Right lobe of liver (tissue), 6 donors: ENCODE results near the gene CNOT2. TPM values are rescaled to one million over a fixed set of nuclear protein-coding genes. Genes with fewer than 3 reads are reported as not detected.

Experiments used
- ATAC-seq, 4 donors: fragments of 200-7000 bp; cut with Tn5 transposase; one replicate each; pipeline ENCODE4 v1.9.1; 2020; ENCODE audit warnings: mild to moderate bottlenecking in 4 of 4, moderate library complexity in 4 of 4
- DNase-seq, 3 donors: peaks; one replicate each; pipeline ENCODE4 v3.0.0-alpha.2; 2020
- H3K27ac ChIP-seq, 3 donors: fragments of 200-600 bp; one replicate each; pipeline ENCODE4 v1.8.0; 2022
- H3K27me3 ChIP-seq, 2 donors: fragments of 200-600 bp; one replicate each; pipeline ENCODE4 v1.8.0; 2022
- H3K36me3 ChIP-seq, 4 donors: fragments of 200-600 bp; sonication (generic) in 1 of 4; one replicate each; pipeline versions ENCODE4 v1.5.1 to v1.8.0; 2017 to 2022; ENCODE audit warnings: control low read depth in 1 of 4
- H3K4me1 ChIP-seq, 4 donors: fragments of 200-600 bp; sonication (generic) in 1 of 4; one replicate each; pipeline versions ENCODE4 v1.5.1 to v1.8.0; 2017 to 2022; ENCODE audit warnings: control low read depth in 1 of 4
- H3K4me3 ChIP-seq, 3 donors: fragments of 200-600 bp; one replicate each; pipeline ENCODE4 v1.8.0; 2022
- H3K9me3 ChIP-seq, 4 donors: fragments of 200-600 bp; sonication (generic) in 1 of 4; one replicate each; pipeline versions ENCODE4 v1.5.1 to v1.8.0; 2017 to 2022; ENCODE audit warnings: control low read depth in 1 of 4
- POLR2A ChIP-seq: fragments of 450-650 bp; IDR thresholded peaks from one replicate; pipeline ENCODE4 v1.6.1; 2017; ENCODE audit warnings: antibody characterized with exemption, mild to moderate bottlenecking
- WGBS: methylation state at CpG from one replicate; pipeline ENCODE4 v1.1.6; 2018; ENCODE audit warnings: low coverage, low lambda C conversion rate; ENCODE audit not compliant: insufficient coverage; ENCODE audit errors: missing lambda C conversion rate; 5-methylcytosine and 5-hydroxymethylcytosine counted together
- intact Hi-C, 2 donors: fragments of 100-400 bp; cut with DNase I; formaldehyde crosslinking; loops; one replicate each; pipeline versions ENCODE4 v1.11.2 to v1.14.1; 2022
- total RNA-seq, 6 experiments: library from RNA; depleted of rRNA in 2 of 6; stranded (reverse); fragments of >200 nt in 2 of 6; fragmentation: NEBNext Ultra II Directional in 3 of 6; extraction: Animal tissue kit (Norgen Biotek cat#: 25700) in 3 of 6; gene quantifications; one replicate each; pipeline versions ENCODE4 v1.1.0 to v1.2.4, GENCODE V29; 2016 to 2023
- TF ChIP-seq, protein P1 (sequence below), 4 donors: fragments of 200-600 bp in 3 of 4; fragments of 450-650 bp in 1 of 4; IDR thresholded peaks; one replicate each; pipeline versions ENCODE4 v1.5.1 to v1.8.0; 2016 to 2022; ENCODE audit warnings: antibody characterized with exemption in 4 of 4, mild to moderate bottlenecking in 2 of 4
- donor health status: DM: no; HTN: yes; CAD: no.
- donor health status: DM: no; HTN: no; CAD: no.
- donor health status: DM: no; HTN: no; CAD: no.
- donor health status: DM: no; HTN: yes; CAD: no.
- donor health status: DM: no; HTN: yes; CAD: no.

Gene CNOT2
- total RNA-seq, 6 experiments from 2014 or later = 24.6 to 65.9 (median 35.4) TPM

DNA sequence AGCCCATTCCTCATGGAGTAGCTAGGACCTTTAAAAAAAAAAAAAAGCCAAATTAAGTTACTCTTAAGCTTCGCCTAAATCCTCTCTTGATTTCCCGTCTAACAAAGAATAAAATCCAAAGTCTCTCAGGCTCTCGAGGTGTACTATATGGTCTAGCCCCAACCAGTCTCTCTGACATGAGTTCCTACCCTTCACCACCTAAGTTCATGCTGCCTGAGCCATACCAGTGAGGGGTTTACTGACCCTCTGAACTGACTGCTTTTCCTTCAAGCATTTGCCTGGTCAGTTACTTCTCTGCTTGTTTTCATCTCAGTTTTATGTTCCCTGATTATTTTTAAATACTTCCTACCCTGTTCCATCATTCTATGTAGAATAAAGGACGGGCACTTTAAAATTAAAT, 64.6 kb downstream of the CNOT2 start:
- H3K27ac ChIP-seq = no peak overlapping the region
- no peak for DNase-seq
- no peaks in the 10 kb centered on the region for H3K4me1 ChIP-seq
- TF ChIP-seq POLR2A = no peak
- TF ChIP-seq, protein P1, sequence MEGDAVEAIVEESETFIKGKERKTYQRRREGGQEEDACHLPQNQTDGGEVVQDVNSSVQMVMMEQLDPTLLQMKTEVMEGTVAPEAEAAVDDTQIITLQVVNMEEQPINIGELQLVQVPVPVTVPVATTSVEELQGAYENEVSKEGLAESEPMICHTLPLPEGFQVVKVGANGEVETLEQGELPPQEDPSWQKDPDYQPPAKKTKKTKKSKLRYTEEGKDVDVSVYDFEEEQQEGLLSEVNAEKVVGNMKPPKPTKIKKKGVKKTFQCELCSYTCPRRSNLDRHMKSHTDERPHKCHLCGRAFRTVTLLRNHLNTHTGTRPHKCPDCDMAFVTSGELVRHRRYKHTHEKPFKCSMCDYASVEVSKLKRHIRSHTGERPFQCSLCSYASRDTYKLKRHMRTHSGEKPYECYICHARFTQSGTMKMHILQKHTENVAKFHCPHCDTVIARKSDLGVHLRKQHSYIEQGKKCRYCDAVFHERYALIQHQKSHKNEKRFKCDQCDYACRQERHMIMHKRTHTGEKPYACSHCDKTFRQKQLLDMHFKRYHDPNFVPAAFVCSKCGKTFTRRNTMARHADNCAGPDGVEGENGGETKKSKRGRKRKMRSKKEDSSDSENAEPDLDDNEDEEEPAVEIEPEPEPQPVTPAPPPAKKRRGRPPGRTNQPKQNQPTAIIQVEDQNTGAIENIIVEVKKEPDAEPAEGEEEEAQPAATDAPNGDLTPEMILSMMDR (IDR thresholded peaks at IDR 0.05) = no peak
- ATAC-seq = no peak
- WGBS = 86% methylated on average over 4 of the region's 4 CpGs
- H3K36me3 ChIP-seq = no peaks in the 10 kb centered on the region
- H3K9me3 ChIP-seq = no peaks in the 10 kb centered on the region
- no peak overlapping the region for H3K4me3 ChIP-seq
- intact Hi-C loops = no loop called here
- H3K27me3 ChIP-seq = no peaks in the 10 kb centered on the region

DNA sequence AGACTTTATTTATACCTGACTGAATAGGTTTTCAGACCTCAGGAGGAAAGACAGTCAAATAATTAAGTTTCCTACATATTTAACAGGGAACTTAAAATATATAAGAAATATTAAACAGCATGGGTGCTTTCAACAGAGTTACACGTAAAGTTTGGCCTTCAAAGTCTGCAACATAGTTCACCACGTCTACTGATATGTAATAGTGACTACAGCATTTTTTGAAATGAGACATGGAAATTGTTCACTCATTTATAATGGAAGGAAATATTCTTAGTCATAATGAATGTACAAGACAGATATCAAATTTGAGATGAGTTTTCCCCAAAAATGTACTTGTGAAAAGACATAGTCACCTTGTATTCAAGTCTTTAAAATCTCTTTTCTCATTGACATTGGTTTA, 66.1 kb downstream of the CNOT2 start:
- ATAC-seq (no peak), DNase-seq (no peak)
- Histone ChIP-seq H3K27ac (no peak overlapping the region), H3K36me3 (no peaks in the 10 kb centered on the region), H3K4me1 (no peaks in the 10 kb centered on the region), H3K4me3 (no peak overlapping the region), H3K9me3 (no peaks in the 10 kb centered on the region), H3K27me3 (no peaks in the 10 kb centered on the region)
- WGBS = 97% methylated on average over 2 of the region's 2 CpGs
- no peak for TF ChIP-seq POLR2A
- TF ChIP-seq, protein P1 (IDR thresholded peaks at IDR 0.05) = no peak
- intact Hi-C loops = no loop called here

- TF ChIP-seq, protein P1 (IDR thresholded peaks at IDR 0.05) = no peak
- TF ChIP-seq POLR2A = no peak
- ATAC-seq (no peak), DNase-seq (no peak)
- H3K4me3 ChIP-seq = no peak overlapping the region
- no peaks in the 10 kb centered on the region for H3K4me1 ChIP-seq
- H3K27me3 ChIP-seq = no peaks in the 10 kb centered on the region
- intact Hi-C loops = no loop called here
- no peaks in the 10 kb centered on the region for H3K9me3 ChIP-seq
- no peak overlapping the region for H3K27ac ChIP-seq
- no peaks in the 10 kb centered on the region for H3K36me3 ChIP-seq
These were observed 70.9 kb downstream of the CNOT2 start for GRCh38 chr12:70314145-70314544.

- ATAC-seq = peak; percentile 32 to 62 (median 44)
- Histone ChIP-seq H3K36me3 (no peaks in the 10 kb centered on the region), H3K27me3 (no peaks in the 10 kb centered on the region), H3K4me1 (no peaks in the 10 kb centered on the region), H3K9me3 (no peaks in the 10 kb centered on the region), H3K4me3 (no peak overlapping the region), H3K27ac (no peak overlapping the region)
- intact Hi-C loops = no loop called here
- DNase-seq = no peak
- TF ChIP-seq POLR2A = no peak
- TF ChIP-seq, protein P1 (IDR thresholded peaks at IDR 0.05) = no peak
- WGBS = 81% methylated on average over 3 of the region's 3 CpGs
These were observed 74.5 kb downstream of the CNOT2 start for GRCh38 chr12:70317781-70318180.

DNA sequence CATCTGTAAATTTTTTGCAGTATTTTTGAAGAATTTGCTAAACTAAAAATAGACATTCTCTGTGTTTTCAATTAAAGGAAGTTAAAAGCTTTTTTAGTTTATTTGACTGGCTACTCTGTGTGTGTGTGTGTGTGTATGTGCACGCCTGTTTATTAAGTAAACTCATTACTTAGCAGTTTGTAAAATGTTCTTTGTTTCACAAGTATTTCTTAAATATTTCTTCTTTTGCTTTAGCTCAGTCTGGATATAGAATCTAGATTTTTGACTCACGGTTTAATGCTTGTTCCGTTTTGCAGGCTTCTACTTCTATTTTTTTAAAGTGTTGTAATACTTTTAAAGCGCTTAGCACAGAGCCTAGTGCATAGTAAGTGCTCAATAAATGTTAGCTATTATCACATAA, 76.4 kb downstream of the CNOT2 start:
- no peak for TF ChIP-seq POLR2A
- TF ChIP-seq, protein P1 (IDR thresholded peaks at IDR 0.05) = no peak
- Histone ChIP-seq H3K4me3 (no peak overlapping the region), H3K27me3 (no peaks in the 10 kb centered on the region), H3K9me3 (no peaks in the 10 kb centered on the region), H3K36me3 (no peaks in the 10 kb centered on the region), H3K27ac (no peak overlapping the region), H3K4me1 (no peaks in the 10 kb centered on the region)
- DNase-seq (no peak), ATAC-seq (peak in 3 of 4 donors; percentile 33 to 54 (median 41))
- WGBS = 77% methylated on average over 4 of the region's 4 CpGs
- intact Hi-C loops = no loop called here
